Measurements from ENCODE around the gene SPOCK2.

GRCh38 chr10:72029414-72029813 lies 58.9 kb downstream of the SPOCK2 start:
- no peak for TF ChIP-seq FOXK2 (IDR thresholded peaks at IDR 0.05)
- TF ChIP-seq MXI1 (IDR thresholded peaks at IDR 0.05; ENCODE audit: low read depth, low read length), result no peak

Data from GM12878 (cell line).